Cardiac fibroblast (primary cell): Measurements from ENCODE around the gene CHCHD6.

Experiments
- DNase-seq, 2 donors: peaks; one replicate each; pipeline versions ENCODE4 v3.0.0 to v3.0.0-alpha.2; 2010; ENCODE audit warnings: low read depth in 2 of 2
- H3K4me3 ChIP-seq, 2 donors: replicated peaks in 1 of 2; 1 replicate in 1 of 2; 2 replicates in 1 of 2; pipeline ENCODE4 v1.5.1; 2011; ENCODE audit warnings: low read depth in 2 of 2, low read length in 2 of 2, mild to moderate bottlenecking in 2 of 2, moderate library complexity in 1 of 2
- CTCF ChIP-seq: IDR thresholded peaks from one replicate; pipeline ENCODE4 v1.5.1; 2011; ENCODE audit warnings: low read depth, mild to moderate bottlenecking, low read length, inconsistent platforms

CHCHD6 gene

DNA sequence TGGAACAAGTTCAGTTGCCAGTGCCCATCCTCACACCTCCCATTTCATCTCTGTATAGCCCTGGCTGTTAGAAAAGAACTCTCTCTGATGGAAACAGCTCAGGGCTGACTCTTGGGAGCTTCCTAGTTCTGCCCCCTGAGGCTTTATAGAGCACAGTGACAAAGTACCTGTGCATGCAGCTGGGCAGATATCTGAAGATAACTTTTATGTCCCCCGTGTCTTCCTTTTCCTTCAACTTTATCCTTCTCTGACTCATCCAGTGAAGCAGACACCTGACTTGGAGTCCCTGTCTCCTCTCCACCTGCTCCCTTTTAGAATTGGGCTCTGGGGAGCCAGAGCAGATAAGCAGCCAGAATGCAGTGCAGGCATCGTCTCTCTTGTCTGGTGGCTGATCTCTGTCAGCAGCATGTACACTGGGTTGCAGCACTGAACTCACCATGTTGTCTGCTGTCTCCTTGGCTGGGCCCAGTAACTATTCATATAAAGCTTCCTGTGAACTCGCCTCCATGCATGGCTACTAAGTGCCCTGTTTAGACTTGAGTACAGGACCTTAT lies 225.0 kb downstream of the CHCHD6 start:
- no peak overlapping the region for H3K4me3 ChIP-seq
- TF ChIP-seq CTCF: no peak

GRCh38 chr3:126930936-126931600 lies 227.0 kb downstream of the CHCHD6 start:
- TF ChIP-seq CTCF: no peak
- no peak for DNase-seq

More for the DNA sequence above, 225.0 kb downstream of the CHCHD6 start:
- no peak for DNase-seq

DNA sequence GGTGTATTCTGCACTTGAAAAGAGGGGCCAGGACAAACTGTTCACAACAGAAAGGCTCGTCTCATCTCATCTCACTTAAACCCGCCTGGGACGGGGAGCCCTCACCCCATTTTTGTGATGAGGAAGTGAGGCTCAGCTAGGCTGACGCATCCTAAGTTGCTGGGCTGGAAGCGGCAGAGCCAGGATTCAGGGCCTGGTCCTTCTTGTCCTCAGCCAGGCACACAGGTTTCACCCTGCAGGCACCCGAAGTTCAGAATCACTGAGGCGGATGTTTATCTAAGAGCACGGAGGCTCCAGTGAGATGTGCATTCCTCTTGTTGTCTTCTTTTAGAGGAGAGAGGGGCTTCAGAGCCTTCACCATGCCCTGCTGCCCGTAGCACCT lies 227.8 kb downstream of the CHCHD6 start:
- no peak overlapping the region for H3K4me3 ChIP-seq
- no peak for TF ChIP-seq CTCF
- no peak for DNase-seq

More at GRCh38 chr3:126930936-126931600, 227.0 kb downstream of the CHCHD6 start:
- no peak overlapping the region for H3K4me3 ChIP-seq

- DNase-seq: peak; percentile 43 to 64
- no peak overlapping the region for H3K4me3 ChIP-seq
- no peak for TF ChIP-seq CTCF
Measured at GRCh38 chr3:126932188-126932931, 228.3 kb downstream of the CHCHD6 start.

DNA sequence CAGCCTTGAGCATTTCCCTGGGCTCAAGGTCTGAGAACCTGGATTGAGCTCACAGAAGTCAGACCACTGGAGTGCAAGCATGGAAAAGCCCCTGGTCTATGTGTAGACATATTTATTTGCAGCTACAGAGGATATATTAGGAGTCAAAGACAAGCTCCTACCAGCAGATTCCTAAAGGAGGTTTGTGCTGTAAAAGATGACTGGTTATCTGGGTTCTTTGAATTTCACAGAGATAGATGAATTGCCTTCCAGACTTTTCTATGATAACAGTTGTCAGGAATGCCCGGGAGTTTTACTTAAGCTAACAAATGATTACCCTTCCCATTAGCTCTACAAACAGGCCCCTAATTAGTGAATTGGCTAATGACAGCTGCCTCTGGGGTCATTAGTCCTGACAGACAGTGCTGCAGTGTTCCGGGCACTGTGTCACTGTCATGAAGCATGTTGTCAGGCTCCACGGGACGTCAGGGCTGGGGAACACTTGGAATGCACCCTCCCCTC lies 230.0 kb downstream of the CHCHD6 start:
- no peak overlapping the region for H3K4me3 ChIP-seq
- no peak for DNase-seq
- TF ChIP-seq CTCF: no peak

- TF ChIP-seq CTCF: no peak
- DNase-seq: no peak
- no peak overlapping the region for H3K4me3 ChIP-seq
Measured at GRCh38 chr3:126934991-126935390, 231.0 kb downstream of the CHCHD6 start.
